HepG2 (cell line): Measurements from ENCODE around the gene ZCCHC8. TPM values are rescaled to one million over a fixed set of nuclear protein-coding genes. Genes with fewer than 3 reads are reported as not detected.
"Not testable (repeated sequence)": the region's sequence is repeated elsewhere in the genome, so short reads cannot be mapped to it uniquely, and the experiment has no call there.

ENCODE experiments used
- ATAC-seq: fragments of 200-7000 bp; cut with Tn5 transposase; 3 replicates; pipeline ENCODE4 v1.9.1; 2020; ENCODE audit warnings: mild to moderate bottlenecking, moderate library complexity
- BruUV-seq: library from RNA; stranded (reverse); fragments of 400-500 nt; replicated peaks from 2 replicates; lab custom pipeline; 2021; lab: Mats Ljungman, UMichigan
- CTCF ChIA-PET: fragments of 300-600 bp; formaldehyde crosslinking; extraction: SDS; loops from one replicate; lab custom pipeline; 2021; ENCODE audit warnings: low total read pairs, inconsistent platforms, low intra/inter-chr PET ratio; lab: Yijun Ruan, JAX
- POLR2A ChIA-PET: fragments of 350-600 bp; sonication (Branson Sonifier 250); formaldehyde crosslinking; loops from one replicate; lab custom pipeline; 2020; ENCODE audit warnings: antibody characterized with exemption, inconsistent platforms; lab: Yijun Ruan, JAX
- DNase-seq: peaks from one replicate; pipeline ENCODE4 v3.0.0-alpha.2; 2015; ENCODE audit warnings: low spot score
- FAIRE-seq: peaks from 3 replicates; lab custom pipeline; 2011; peaks lifted over from hg19 to GRCh38; lab: Jason Lieb, UNC
- H2AFZ ChIP-seq: one replicate; pipeline ENCODE4 v1.6.1; 2011; ENCODE audit warnings: low read length, inconsistent platforms
- H3K27ac ChIP-seq: fragments of 300-600 bp; 3 replicates; pipeline ENCODE4 v1.8.0; 2011; ENCODE audit warnings: mixed run types, mild to moderate bottlenecking, mixed read lengths, low read length, inconsistent platforms; ENCODE audit not compliant: insufficient read depth; ENCODE audit errors: extremely low read length
- H3K27me3 ChIP-seq, 2 experiments: fragments of 200-600 bp in 1 of 2; 2 replicates in 1 of 2; 3 replicates in 1 of 2; pipeline versions ENCODE4 v1.6.0 to v1.8.0; 2011; ENCODE audit warnings: low read length in 2 of 2, mild to moderate bottlenecking in 2 of 2, moderate library complexity in 2 of 2, inconsistent platforms in 1 of 2; ENCODE audit not compliant: insufficient read depth in 2 of 2, control insufficient read depth in 1 of 2
- H3K36me3 ChIP-seq, 2 experiments: fragments of 200-600 bp in 1 of 2; replicated peaks in 1 of 2; 2 replicates in 1 of 2; 3 replicates in 1 of 2; pipeline versions ENCODE4 v1.5.1 to v1.8.0; 2011; ENCODE audit warnings: low read length in 2 of 2, inconsistent platforms in 1 of 2; ENCODE audit not compliant: insufficient read depth in 2 of 2, control insufficient read depth in 1 of 2
- H3K4me1 ChIP-seq: 2 replicates; pipeline ENCODE4 v1.5.1; 2012; ENCODE audit warnings: low read length, inconsistent platforms; ENCODE audit not compliant: insufficient read depth
- H3K4me2 ChIP-seq: 2 replicates; pipeline ENCODE4 v1.6.0; 2011; ENCODE audit warnings: low read depth, low read length, inconsistent platforms
- H3K4me3 ChIP-seq, 3 experiments: fragments of 200-600 bp in 1 of 3; sonication (generic), shearing (Covaris generic) in 1 of 3; replicated peaks in 1 of 3; 2 replicates each; pipeline ENCODE4 v1.5.1; 2011 to 2016; ENCODE audit warnings: low read length in 3 of 3, inconsistent platforms in 2 of 3, low read depth in 2 of 3, mild to moderate bottlenecking in 2 of 3, control low read depth in 1 of 3, mixed read lengths in 1 of 3; ENCODE audit not compliant: insufficient read depth in 1 of 3
- H3K79me2 ChIP-seq: one replicate; pipeline ENCODE4 v1.6.1; 2011; ENCODE audit warnings: low read length, inconsistent platforms; ENCODE audit not compliant: insufficient read depth
- H3K9ac ChIP-seq: 2 replicates; pipeline ENCODE4 v1.6.0; 2011; ENCODE audit warnings: mild to moderate bottlenecking, low read depth, low read length, inconsistent platforms; ENCODE audit not compliant: insufficient read depth
- H3K9me3 ChIP-seq: 2 replicates; pipeline ENCODE4 v1.5.1; 2012; ENCODE audit warnings: mild to moderate bottlenecking, low read length
- H4K20me1 ChIP-seq: 2 replicates; pipeline ENCODE4 v1.6.0; 2011; ENCODE audit warnings: inconsistent platforms, mild to moderate bottlenecking, low read length, moderate library complexity; ENCODE audit not compliant: insufficient read depth
- AGO2 ChIP-seq: fragments of 200-400 bp; formaldehyde crosslinking; optimal IDR thresholded peaks from 2 replicates; pipeline ENCODE3; 2017; ENCODE audit warnings: mild to moderate bottlenecking, low read depth, low read length, moderate library complexity
- POLR2G ChIP-seq: fragments of 200-400 bp; formaldehyde crosslinking; IDR thresholded peaks from 2 replicates; pipeline ENCODE4 v1.6.1; 2018; ENCODE audit warnings: mild to moderate bottlenecking, low read depth, low read length, moderate library complexity
- RBFOX2 ChIP-seq: fragments of 200-400 bp; formaldehyde crosslinking; IDR thresholded peaks from 2 replicates; pipeline ENCODE4 v1.6.1; 2017; ENCODE audit warnings: low read depth, mild to moderate bottlenecking, low read length
- ZNF121 ChIP-seq: sonication (generic); formaldehyde crosslinking; IDR thresholded peaks from 2 replicates; pipeline ENCODE4 v1.5.0; 2020; ENCODE audit warnings: mild to moderate bottlenecking, missing genetic modification reagents
- WGBS: methylation state at CpG from one replicate; pipeline ENCODE4 v1.1.6; 2017; ENCODE audit warnings: low lambda C conversion rate; 5-methylcytosine and 5-hydroxymethylcytosine counted together
- in situ Hi-C: cut with HindIII; loops from 2 replicates; pipeline ENCODE4 v1.10.0; 2017; ENCODE audit warnings: low pct_unique_long_range_greater_than_20kb; ENCODE audit not compliant: extremely low pct_ligation_motif_present
- intact Hi-C: fragments of 100-400 bp; cut with micrococcal nuclease; formaldehyde crosslinking; loops from one replicate; pipeline ENCODE4 v1.10.0; 2022; ENCODE audit not compliant: unreplicated experiment
- polyA plus RNA-seq, 8 experiments: library from polyadenylated mRNA; depleted of rRNA in 3 of 8; stranded (reverse) in 7 of 8; unstranded in 1 of 8; fragments of >200 nt; fragmentation: Illumina TruSeq in 4 of 8; extraction: Trizol in 4 of 8; gene quantifications; 2 replicates each; pipeline versions ENCODE4 v1.2.1 to v1.2.3, GENCODE V29; 2011 to 2016; ENCODE audit warnings: low read depth in 4 of 8, missing spikeins in 1 of 8, mixed read lengths in 1 of 8; ENCODE audit not compliant: insufficient read depth in 1 of 8
- total RNA-seq, 5 experiments: library from RNA; depleted of rRNA; stranded (reverse); fragments of >200 nt; fragmentation: Illumina TruSeq; extraction: Trizol; gene quantifications; 2 replicates each; pipeline ENCODE4 v1.2.3, GENCODE V29; 2016; ENCODE audit warnings: low read depth in 1 of 5
- TF ChIP-seq, protein P1 (sequence below): sonication (generic); formaldehyde crosslinking; IDR thresholded peaks from 2 replicates; pipeline ENCODE4 v1.5.1; 2020; ENCODE audit warnings: mild to moderate bottlenecking, missing genetic modification reagents
- TF ChIP-seq, protein P2 (sequence below): IDR thresholded peaks from 2 replicates; pipeline ENCODE4 v1.6.1; 2018; ENCODE audit warnings: missing genetic modification reagents, mild to moderate bottlenecking, missing compliant biosample characterization

The ZCCHC8 gene
- total and polyA plus RNA-seq, 2 of the 13 experiments (the other 11 are each of a cell fraction or from before 2014, with no cell fraction given), result 18.6 to 20.9 TPM

DNA sequence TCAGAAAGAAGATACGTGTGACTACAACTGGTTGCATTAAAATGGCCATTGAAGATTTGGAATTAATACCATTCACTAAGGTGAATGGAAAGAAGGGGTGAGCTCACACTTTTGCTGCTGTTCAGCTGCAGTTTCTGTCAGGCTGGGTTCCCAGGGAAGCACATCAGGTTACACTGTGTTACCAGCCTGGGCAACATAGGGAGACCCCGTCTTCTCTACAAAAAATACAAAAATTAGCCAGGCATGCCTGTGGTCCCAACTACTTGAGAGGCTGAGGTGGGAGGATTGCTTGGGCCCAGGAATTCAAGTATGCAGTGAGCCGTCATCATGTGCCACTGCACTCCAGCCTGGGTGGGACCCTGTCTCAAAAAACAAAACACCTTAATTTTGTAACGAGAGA, 12.9 kb upstream of the ZCCHC8 start:
- Histone ChIP-seq H3K4me2 (no peak overlapping the region), H3K4me3 (no peak overlapping the region), H2AFZ (no peak overlapping the region), H4K20me1 (peaks cover 27% of the 10 kb centered on the region), H3K9me3 (no peaks in the 10 kb centered on the region), H3K4me1 (no peaks in the 10 kb centered on the region), H3K9ac (no peak overlapping the region)
- peak; percentile 33; the same call in 2 of the 3 replicates for ATAC-seq
- POLR2A ChIA-PET, result interaction anchor here (1.3 to 3.3 kb wide), 4 partner anchors 10 to 25 kb away, joined by 5 to 13 read pairs (median 6); partner anchors contain the start of genes KNTC1, RSRC2 and ZCCHC8
- intact Hi-C loops, result no loop called here
- no peak for FAIRE-seq
- DNase-seq, result no peak
- TF ChIP-seq ZNF121 (0 out of 2 replicates have a peak, but pooled peaks have one; percentile 33), RBFOX2 (0 out of 2 replicates have a peak, but pooled peaks have one; percentile 8), POLR2G (peak; percentile 25; the same call in 1 of the 2 replicates), AGO2 (peak; percentile 27)
- TF ChIP-seq, protein P1, sequence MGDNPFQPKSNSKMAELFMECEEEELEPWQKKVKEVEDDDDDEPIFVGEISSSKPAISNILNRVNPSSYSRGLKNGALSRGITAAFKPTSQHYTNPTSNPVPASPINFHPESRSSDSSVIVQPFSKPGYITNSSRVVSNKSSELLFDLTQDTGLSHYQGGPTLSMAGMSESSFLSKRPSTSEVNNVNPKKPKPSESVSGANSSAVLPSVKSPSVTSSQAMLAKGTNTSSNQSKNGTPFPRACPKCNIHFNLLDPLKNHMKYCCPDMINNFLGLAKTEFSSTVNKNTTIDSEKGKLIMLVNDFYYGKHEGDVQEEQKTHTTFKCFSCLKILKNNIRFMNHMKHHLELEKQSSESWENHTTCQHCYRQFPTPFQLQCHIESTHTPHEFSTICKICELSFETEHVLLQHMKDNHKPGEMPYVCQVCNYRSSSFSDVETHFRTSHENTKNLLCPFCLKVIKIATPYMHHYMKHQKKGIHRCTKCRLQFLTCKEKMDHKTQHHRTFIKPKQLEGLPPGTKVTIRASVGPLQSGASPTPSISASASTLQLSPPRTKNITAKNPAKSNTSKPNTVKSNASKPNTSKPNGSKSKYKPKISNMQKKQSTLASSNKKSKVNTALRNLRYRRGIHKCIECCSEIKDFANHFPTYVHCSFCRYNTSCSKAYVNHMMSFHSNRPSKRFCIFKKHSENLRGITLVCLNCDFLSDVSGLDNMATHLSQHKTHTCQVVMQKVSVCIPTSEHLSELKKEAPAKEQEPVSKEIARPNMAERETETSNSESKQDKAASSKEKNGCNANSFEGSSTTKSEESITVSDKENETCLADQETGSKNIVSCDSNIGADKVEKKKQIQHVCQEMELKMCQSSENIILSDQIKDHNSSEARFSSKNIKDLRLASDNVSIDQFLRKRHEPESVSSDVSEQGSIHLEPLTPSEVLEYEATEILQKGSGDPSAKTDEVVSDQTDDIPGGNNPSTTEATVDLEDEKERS (CRISPR knock-in tag), result no peak
- TF ChIP-seq, protein P2, sequence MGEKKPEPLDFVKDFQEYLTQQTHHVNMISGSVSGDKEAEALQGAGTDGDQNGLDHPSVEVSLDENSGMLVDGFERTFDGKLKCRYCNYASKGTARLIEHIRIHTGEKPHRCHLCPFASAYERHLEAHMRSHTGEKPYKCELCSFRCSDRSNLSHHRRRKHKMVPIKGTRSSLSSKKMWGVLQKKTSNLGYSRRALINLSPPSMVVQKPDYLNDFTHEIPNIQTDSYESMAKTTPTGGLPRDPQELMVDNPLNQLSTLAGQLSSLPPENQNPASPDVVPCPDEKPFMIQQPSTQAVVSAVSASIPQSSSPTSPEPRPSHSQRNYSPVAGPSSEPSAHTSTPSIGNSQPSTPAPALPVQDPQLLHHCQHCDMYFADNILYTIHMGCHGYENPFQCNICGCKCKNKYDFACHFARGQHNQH, result no peak
- TF ChIP-seq, all 625 proteins: peak for 4
- in situ Hi-C loops, result no loop called here
- Histone ChIP-seq H3K27ac (no peak overlapping the region), H3K36me3 (peaks cover 22 to 92% of the 10 kb centered on the region in 2 experiments), H3K79me2 (peaks cover 32% of the 10 kb centered on the region), H3K27me3 (no peaks in the 10 kb centered on the region)
- WGBS, result 92% methylated on average over 4 of the region's 4 CpGs
- BruUV-seq, result no TSS peak
- CTCF ChIA-PET, result no interaction called here

DNA sequence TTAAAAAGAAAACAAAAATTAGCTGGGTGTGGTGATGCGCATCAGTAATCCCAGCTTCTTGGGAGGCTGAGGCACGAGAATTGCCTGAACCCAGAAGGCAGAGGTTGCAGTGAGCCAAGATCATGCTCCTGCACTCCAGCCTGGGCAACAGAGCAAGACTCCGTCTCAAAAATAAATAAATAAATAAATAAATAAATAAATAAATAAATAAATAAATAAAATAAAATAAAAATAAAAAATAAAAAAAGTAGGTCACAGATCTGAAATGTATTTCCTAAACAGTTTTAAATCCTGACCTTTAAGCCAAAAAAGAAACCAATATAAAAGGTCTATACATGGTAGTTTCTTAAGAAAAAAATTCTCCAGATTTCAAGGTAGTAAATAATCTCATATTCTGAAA, 12.3 kb upstream of the ZCCHC8 start:
- H2AFZ ChIP-seq, BruUV-seq, H3K27ac ChIP-seq, H3K4me2 ChIP-seq, CTCF ChIA-PET, H3K9me3 ChIP-seq, in situ Hi-C loops, H3K4me1 ChIP-seq, DNase-seq, FAIRE-seq, ATAC-seq, H3K9ac ChIP-seq, H3K4me3 ChIP-seq, H3K27me3 ChIP-seq, intact Hi-C loops: not testable (repeated sequence)
- peaks cover 31% of the 10 kb centered on the region for H3K79me2 ChIP-seq
- H3K36me3 ChIP-seq, result peaks cover 25 to 94% of the 10 kb centered on the region in 2 experiments
- POLR2A ChIA-PET, result interaction anchor here (1.3 to 3.3 kb wide), 4 partner anchors 9 to 24 kb away, joined by 5 to 13 read pairs (median 6); partner anchors contain the start of genes KNTC1, RSRC2 and ZCCHC8
- WGBS, result 93% methylated on average over 3 of the region's 3 CpGs
- H4K20me1 ChIP-seq, result peaks cover 27% of the 10 kb centered on the region
